ENCODE data around the gene S100Z.
"Not testable (repeated sequence)": the region's sequence is repeated elsewhere in the genome, so short reads cannot be mapped to it uniquely, and the experiment has no call there.

Gene S100Z

GRCh38 chr5:76831110-76831452 is 18.7 kb upstream of the S100Z start:
- no peak for DNase-seq

DNA sequence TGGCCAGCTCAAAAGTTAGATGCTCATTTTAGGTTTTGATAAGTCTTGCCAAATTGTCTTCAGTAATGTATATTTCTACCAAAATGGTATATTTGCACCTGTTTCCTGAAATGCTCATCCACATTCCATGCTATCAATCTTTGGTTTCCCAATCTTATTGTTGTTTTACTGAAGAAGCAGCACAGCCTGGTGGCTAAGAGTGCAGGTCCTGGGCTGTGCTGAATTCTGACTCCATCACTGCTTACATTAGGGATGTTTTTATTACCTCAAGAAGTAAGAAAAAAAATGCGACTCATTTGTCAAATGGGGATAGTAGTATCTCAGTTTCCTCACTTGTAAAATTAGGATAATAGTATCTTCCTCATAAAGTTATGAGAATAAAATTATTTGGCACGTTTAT is 13.6 kb upstream of the S100Z start:
- no peak for DNase-seq

GRCh38 chr5:76836585-76836984 is 13.2 kb upstream of the S100Z start:
- DNase-seq: no peak

DNA sequence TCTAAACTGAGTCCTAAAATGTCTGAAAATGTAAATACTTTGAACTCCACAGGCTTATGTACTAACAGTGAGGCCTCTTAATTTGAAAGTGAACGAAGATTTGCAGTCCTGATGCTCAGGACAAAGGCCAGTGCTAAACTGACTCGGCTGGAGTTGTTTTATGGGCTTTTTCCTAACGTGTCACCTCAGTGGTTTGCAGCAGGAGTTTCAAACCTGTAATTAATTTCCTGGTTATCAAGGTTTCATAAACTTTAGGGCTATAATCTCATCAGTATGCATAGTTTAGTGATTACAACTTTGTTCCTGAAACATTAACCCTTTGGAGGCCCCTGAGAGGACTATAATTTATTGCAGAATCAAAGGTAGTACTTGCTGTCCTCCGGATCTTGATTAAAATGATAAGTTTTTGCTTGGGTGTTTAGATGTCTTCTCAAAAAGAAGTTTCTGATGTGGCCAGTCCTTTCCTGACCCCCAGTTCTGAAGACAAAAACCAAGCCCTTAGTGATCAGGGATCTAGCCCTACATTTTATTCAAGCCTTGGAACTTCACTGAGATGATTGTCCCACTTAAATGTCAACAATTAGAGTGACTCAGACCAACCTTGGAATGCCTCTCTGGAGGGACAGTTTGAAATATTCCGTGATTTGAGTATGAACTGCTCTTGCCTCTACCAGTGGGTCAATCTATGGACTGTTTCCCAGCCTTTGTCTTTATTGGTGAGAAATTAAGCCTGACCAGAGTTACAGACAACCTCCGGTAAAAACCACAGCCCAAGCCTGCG is 11.1 kb upstream of the S100Z start:
- no peak for DNase-seq

- DNase-seq: no peak
Observed at GRCh38 chr5:76841361-76841760, 8.5 kb upstream of the S100Z start.

DNA sequence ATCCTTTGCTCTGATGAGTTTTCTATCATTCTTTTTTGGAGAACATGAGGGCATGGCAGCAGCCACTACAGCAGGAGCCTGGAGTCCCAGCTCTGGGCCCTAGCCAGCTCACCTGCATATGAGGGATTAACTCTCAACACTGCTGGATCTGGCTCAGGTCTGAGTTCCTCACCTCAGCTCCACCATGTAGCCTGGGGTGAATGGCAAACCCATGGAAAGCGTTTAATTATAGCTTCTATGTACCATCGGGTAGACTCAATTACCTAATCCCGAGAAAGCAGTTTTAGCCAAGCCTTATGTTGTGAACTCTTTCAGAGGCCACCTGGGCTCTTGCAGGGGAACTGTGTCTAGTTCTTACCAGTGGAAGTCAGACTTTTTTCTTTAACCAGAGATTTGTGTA is 3.9 kb upstream of the S100Z start:
- no peak for DNase-seq

DNA sequence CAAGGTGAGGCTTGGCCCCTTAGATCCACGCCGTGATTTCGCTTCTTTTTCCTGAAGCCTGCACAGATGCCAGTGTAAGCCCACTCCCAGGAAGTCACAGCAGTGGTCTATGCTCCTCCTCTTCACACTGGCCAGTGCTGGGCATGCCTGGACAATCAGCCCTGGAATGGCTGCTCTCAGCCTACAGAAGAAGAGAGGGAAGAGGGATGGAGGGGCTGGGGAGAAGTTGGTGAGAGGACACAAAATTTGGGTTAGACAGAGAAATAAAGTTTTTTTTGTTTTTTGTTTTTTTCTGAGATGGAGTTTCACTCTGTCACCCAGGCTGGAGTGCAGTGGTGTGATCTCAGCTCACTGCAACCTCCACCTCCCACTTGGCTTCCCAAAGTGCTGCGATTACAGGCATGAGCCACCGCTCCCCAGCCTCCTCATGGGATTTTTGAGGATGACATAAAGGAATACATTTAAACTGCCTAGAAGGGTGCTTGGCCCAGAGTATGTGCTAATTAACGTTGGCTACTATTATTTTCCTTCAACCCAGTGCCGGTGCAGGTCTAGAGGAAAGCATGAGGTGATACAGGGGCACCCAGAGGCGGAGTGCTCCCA is 830 bp downstream of the S100Z start:
- no peak for DNase-seq

DNA sequence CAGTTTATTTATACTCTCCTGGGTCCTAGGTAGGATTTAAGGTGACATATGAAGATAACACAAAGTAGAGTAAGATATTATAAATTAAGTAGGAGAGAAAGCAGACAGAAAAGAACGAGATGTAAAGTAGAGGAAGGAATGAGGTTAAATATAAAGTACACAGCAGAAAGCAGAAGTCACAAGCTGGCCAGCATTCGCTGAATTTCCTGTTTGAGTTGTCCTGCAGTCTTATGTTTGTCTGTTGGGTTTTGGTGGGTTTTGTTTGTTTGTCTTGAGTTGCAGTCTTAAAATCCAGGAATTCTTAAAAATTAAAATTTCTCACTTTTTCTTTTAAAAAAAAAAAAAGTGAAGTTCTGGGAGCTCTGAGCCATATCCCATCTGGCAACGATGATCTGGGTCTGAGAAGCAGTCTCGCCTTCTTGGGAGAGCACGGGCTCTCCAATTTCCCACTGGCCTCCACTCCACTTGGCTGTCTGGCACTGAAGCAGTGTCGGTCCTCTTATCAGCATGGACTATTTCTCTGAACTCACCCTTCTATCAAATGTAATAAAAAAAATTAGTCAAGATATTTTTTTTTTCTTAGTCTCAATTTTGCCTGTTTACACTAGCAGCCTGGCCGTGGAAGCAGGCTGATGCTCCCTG is 2.0 kb downstream of the S100Z start:
- DNase-seq: no peak

- no peak for DNase-seq
Observed at GRCh38 chr5:76852772-76853171, 3.0 kb downstream of the S100Z start.

GRCh38 chr5:76853741-76854140 is 3.9 kb downstream of the S100Z start:
- DNase-seq: not testable (repeated sequence)

DNA sequence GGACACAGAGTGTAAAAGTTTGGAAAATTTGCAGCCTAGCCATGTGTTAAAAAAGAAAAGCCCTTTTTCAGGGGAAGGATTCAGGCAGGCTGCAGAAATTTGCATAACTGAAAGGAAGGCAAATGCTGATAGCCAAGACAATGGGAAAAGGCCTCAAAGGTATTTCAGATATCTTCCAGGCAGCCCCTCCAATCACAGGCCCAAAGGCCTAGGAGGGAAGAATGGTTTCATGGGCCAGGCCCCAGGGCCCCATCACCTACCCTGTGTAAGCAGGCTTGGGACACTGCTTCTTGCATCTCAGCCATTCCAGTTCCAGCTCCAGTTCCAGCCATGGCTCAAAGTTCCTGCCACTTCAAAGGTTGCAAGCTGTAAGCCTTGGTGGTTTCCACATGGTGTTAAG is 4.8 kb downstream of the S100Z start:
- DNase-seq: no peak

DNA sequence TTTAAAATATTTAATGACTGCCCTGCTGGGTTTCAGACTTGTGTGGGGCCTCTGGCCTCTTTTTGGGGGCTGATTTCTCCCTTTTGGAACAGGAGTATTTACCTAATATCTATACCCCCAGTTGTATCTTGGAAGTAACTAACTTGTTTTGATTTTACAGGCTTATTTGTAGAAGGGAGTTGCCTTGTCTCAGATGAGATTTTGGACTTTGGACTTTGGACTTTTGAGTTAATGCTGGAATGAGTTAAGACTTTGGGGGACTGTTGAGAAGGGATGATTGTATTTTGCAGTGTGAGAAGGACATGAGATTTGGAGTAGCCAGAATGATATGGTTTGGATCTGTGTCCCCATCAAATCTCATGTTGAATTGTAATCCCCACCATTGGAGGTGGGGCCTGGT is 5.7 kb downstream of the S100Z start:
- DNase-seq: not testable (repeated sequence)

GRCh38 chr5:76855961-76856360 is 6.1 kb downstream of the S100Z start:
- DNase-seq: no peak

DNA sequence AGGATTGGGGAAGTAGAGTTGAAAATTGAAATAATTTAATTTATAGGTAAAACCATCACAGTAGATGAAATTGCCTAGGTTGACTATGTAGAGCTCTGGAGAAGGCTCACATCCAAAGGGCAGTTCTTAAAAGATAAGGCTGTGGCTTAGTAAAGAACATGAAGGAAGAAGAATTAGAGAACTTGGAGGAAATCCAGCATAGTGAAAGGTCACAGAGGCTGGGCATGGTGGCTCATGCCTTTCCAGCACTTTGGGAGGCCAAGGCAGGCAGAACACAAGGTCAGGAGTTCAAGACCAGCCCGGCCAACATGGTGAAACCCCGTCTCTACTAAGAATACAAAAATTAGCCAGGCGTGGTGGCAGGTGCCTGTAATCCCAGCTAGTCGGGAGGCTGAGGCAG is 7.0 kb downstream of the S100Z start:
- not testable (repeated sequence) for DNase-seq

DNA sequence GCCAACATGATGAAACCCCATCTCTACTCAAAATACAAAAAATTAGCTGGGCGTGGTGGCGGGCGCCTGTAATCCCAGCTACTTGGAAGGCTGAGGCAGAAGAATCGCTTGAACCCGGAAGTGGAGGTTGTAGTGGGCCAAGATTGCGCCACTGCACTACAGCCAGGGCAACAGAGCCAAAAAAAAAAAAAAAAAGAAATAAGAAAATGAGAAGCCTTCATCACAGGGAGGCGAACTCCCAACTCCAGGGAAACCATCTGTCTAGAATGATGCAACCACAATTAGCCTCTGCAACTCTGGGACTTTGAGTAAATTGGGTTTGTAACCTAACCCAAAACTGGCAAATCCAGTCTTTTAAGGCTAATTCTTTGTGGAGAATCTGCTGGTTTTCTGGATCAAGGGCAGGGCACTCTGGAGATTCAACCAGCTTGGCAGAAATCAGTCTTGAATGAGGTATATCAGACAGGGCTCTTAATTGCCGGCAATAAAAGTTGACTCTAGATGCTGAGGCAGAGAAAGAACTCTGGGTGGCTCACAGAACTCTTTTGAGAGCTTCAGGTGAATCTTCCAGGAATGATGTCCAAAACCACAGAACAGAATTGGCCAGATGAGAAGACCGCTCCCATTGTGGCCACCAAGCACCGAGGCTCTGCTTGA is 9.9 kb downstream of the S100Z start:
- DNase-seq: no peak

- no peak for DNase-seq
Observed at GRCh38 chr5:76861612-76862011, 11.8 kb downstream of the S100Z start.

GRCh38 chr5:76863001-76863400 is 13.2 kb downstream of the S100Z start:
- DNase-seq: no peak

GRCh38 chr5:76866503-76866902 is 16.7 kb downstream of the S100Z start:
- DNase-seq: no peak

GRCh38 chr5:76867038-76867437 is 17.2 kb downstream of the S100Z start:
- DNase-seq: no peak

DNA sequence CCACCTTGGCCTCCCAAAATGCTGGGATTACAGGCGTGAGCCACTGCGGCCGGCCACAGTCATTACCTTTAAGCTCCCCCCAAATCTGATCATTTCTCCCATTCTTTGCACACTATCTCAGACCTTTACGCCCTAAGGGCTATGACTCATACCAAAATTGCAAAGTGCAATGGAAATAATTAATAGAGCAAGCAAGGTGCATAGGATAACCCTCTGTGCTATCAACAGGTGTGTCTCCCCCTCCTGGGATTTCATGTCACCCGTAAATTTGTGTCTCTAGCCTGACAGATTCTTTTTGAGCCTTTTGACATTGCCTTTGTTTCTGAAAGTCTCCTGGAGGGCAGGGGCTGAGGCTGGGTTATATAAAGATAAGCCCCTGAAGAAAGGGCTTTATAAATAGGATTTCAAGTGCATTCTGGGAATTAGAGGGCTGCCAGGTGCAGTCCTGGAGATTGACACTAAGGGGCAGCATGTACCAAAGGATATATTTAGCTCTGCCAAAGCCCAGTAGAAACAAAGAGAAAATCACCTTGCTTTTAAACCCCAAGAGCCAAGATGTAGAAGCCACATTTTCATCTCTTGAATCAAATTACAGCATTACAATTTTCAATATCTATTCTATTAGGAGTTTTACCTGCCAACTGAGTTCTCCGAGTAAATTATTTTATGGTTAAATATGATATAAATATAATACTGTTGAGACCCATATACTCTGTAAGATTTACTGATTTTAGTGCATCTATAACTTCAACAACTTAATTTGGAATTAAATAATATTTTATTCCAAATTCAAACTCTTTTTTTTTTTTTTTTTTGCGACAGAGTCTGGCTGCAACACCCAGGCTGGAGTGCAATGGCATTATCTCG is 18.2 kb downstream of the S100Z start:
- DNase-seq: peak; percentile 65

GRCh38 chr5:76870046-76870445 is 20.2 kb downstream of the S100Z start:
- DNase-seq: no peak

DNA sequence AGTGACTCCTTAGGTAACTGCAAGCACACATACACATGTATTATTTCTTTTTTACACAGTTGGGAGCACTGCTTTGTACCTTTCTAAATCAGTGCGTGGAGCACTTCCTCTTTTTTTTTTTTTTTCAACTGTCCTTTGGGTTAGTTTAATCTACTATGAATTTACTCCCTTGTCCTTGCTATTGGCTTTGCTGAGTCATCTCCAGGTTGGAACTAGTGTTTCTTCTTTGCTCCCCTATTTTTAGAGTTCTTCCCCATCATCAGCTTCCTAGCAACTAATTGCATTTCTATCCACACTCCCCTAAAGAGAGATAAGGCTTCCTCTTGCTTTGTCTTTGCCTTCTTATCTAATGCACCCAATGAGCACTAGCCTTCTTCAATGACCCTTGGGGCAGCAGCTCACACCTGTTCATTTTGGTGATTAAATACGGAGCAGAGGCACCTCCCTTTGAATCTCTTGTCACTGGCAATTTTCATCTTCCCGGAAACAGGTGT is 24.3 kb downstream of the S100Z start:
- DNase-seq: no peak
